AG04450 (cell line): ENCODE measurements around the gene OPCML. TPM values are rescaled to one million over a fixed set of nuclear protein-coding genes. Genes with fewer than 3 reads are reported as not detected.

ENCODE experiments used
- CTCF ChIA-PET: fragments of 300-600, 350-600 bp; formaldehyde crosslinking; extraction: SDS; loops from one replicate; lab custom pipeline; 2022; ENCODE audit warnings: antibody characterized with exemption, inconsistent platforms; lab: Charles Lee
- POLR2A ChIA-PET: fragments of 350-600 bp; formaldehyde crosslinking; extraction: SDS; loops from one replicate; lab custom pipeline; 2021; ENCODE audit warnings: antibody characterized with exemption, inconsistent platforms; lab: Yijun Ruan, JAX
- DNase-seq: peaks from one replicate; pipeline ENCODE4 v3.0.0-alpha.2; 2011; ENCODE audit warnings: low read depth, low spot score
- H3K27ac ChIP-seq: one replicate; pipeline ENCODE4 v1.5.1; 2012; ENCODE audit warnings: low read depth, low read length, control low read depth
- H3K27me3 ChIP-seq: one replicate; pipeline ENCODE4 v1.6.0; 2012; ENCODE audit warnings: low read length; ENCODE audit not compliant: control insufficient read depth, insufficient read depth
- H3K4me3 ChIP-seq: 2 replicates; pipeline ENCODE4 v1.5.1; 2011; ENCODE audit warnings: mild to moderate bottlenecking, low read depth, low read length, control low read depth
- H3K9me3 ChIP-seq: 2 replicates; pipeline ENCODE4 v1.5.1; 2012; ENCODE audit warnings: low read length; ENCODE audit not compliant: control insufficient read depth, insufficient read depth
- polyA plus RNA-seq: library from polyadenylated mRNA; depleted of rRNA; stranded (reverse); fragments of >200 nt; gene quantifications from 2 replicates; pipeline ENCODE4 v1.2.3, GENCODE V29; 2011
- TF ChIP-seq, protein P1 (sequence below): IDR thresholded peaks from 2 replicates; pipeline ENCODE4 v1.5.1; 2011; ENCODE audit warnings: low read depth, low read length, control low read depth, inconsistent platforms

The OPCML gene
- polyA plus RNA-seq, 1 experiment = 1.1 TPM

DNA sequence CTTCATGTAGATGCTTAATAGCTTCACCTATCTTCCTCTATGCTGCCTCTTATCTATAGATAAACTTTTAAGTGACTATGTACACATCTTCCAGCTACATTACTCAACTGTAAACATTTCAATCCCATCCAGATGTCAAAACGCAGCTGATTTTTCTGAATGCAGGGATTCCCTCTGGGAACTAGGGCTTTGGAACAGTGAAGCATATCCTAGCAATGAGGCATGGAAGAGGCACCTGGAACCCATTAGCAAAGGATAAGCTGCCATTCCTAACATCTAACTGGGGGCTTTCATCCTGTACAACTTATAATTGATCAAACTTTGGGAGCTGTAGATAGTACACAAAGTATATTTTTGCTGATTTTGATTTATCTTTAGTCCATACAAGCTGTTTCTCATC is 40.8 kb upstream of the OPCML start:
- H3K4me3 ChIP-seq = no peak overlapping the region
- H3K9me3 ChIP-seq = peaks cover 19% of the 10 kb centered on the region
- no peak overlapping the region for H3K27ac ChIP-seq
- TF ChIP-seq, protein P1, sequence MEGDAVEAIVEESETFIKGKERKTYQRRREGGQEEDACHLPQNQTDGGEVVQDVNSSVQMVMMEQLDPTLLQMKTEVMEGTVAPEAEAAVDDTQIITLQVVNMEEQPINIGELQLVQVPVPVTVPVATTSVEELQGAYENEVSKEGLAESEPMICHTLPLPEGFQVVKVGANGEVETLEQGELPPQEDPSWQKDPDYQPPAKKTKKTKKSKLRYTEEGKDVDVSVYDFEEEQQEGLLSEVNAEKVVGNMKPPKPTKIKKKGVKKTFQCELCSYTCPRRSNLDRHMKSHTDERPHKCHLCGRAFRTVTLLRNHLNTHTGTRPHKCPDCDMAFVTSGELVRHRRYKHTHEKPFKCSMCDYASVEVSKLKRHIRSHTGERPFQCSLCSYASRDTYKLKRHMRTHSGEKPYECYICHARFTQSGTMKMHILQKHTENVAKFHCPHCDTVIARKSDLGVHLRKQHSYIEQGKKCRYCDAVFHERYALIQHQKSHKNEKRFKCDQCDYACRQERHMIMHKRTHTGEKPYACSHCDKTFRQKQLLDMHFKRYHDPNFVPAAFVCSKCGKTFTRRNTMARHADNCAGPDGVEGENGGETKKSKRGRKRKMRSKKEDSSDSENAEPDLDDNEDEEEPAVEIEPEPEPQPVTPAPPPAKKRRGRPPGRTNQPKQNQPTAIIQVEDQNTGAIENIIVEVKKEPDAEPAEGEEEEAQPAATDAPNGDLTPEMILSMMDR = no peak
- CTCF ChIA-PET = interaction anchor here (0.6 kb wide), 1 partner anchor 8 kb away, joined by 3 read pairs; no protein-coding TSS in a partner anchor
- H3K27me3 ChIP-seq = no peaks in the 10 kb centered on the region
- DNase-seq = no peak
- POLR2A ChIA-PET = no interaction called here

DNA sequence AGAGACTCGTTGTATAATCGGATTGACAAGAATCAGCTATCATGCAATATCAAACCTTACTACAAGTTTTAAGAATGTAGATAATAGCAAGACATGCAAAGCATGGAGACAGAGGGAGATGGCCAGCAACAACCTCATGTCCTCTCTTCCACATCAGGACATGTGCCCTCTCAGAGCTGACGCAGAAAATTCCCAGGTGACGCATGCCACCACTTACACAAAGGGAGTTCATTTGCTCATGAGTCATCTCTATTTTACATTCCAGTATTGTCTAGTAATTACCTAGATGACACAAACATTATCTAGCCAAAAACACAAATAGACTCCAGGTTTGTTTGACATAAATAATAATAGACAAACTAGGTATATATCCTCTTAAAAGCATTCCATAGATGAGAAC is 38.1 kb upstream of the OPCML start:
- POLR2A ChIA-PET = no interaction called here
- CTCF ChIA-PET = no interaction called here
- Histone ChIP-seq H3K27me3 (no peaks in the 10 kb centered on the region), H3K4me3 (no peak overlapping the region), H3K27ac (no peak overlapping the region), H3K9me3 (peaks cover 7% of the 10 kb centered on the region)
- TF ChIP-seq, protein P1 = no peak
- no peak for DNase-seq

DNA sequence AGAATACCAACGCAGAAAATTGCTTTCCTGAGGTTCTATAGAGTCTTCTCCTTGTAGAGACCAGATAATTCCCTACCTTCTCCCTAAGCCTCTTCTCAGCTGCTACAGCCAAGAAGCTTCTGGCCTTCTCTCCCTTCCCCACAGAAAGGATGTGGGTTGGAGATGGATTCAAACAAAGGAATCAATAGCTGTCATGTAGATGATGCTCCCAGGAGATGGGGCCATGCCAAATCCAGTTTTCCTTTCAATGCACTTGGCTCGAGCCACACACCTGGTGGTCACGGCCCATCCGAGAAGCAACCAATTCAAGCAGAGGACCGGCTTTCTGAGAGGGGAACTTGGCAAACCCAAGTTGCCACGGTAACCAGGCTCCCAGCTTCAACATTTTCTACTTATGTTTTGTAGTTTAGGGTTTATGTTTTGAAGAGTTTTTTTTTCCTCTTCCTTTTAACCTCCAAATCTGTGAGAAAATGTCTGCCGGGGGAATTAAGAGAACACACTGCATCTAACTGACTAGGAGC is 31.3 kb upstream of the OPCML start:
- TF ChIP-seq, protein P1 = no peak
- ChIA-PET POLR2A (no interaction called here), CTCF (no interaction called here)
- Histone ChIP-seq H3K9me3 (peaks cover 29% of the 10 kb centered on the region), H3K27me3 (no peaks in the 10 kb centered on the region), H3K4me3 (no peak overlapping the region), H3K27ac (no peak overlapping the region)
- DNase-seq = no peak

DNA sequence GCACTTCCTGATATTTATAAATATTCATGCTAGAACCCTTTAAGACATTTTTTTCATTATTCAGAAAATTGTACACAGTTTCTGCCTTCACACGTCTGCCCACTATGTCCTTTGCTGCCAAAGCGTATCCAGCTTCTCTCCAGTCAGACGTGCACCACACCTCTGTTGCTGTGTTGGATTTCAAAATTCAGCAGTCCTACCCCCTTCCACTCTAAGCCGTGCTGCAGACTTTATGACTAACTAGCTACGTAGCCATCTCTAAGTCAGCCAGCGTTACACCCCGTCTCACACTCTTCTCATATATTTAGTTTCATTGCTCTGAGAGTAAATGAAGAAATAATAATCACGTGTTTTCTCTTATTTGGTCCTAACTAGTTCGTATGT is 28.2 kb upstream of the OPCML start:
- POLR2A ChIA-PET = no interaction called here
- DNase-seq = no peak
- CTCF ChIA-PET = no interaction called here
- Histone ChIP-seq H3K27me3 (no peaks in the 10 kb centered on the region), H3K9me3 (peaks cover 46% of the 10 kb centered on the region), H3K27ac (no peak overlapping the region), H3K4me3 (no peak overlapping the region)
- TF ChIP-seq, protein P1 = no peak

DNA sequence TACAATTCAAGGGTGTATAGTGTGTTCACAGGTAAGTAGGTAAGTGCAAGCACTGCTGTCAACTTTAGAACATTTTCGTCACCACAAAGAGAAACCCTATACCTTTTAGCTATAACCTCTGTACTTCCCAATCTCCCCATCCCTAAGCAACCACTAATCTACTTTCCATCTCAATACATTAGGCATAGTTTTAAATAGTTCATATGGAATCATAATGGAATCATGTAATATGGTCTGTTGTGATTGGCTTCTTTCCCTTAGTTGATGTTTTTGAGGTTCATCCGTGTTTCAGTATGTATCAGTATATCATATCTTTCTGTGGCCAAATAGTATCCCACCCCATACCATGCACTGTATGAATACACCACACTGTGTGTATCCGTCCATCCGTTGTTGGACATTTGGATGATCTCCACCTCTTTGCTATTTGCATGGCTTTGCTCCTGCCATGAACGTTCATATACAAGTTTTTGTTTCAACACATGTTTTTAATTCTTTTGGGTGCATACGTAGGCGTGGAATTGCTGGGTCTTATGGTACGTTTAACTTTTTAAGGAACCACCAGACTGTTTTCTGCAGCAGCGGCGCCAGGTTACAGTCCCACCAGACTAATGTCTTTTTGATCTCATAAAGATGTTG is 27.7 kb upstream of the OPCML start:
- Histone ChIP-seq H3K9me3 (peaks cover 48% of the 10 kb centered on the region), H3K4me3 (no peak overlapping the region), H3K27ac (no peak overlapping the region), H3K27me3 (no peaks in the 10 kb centered on the region)
- ChIA-PET POLR2A (no interaction called here), CTCF (no interaction called here)
- no peak for DNase-seq
- TF ChIP-seq, protein P1 = no peak
